Chondrocyte (in vitro differentiated cells): Measurements from ENCODE around the gene FBXO41. TPM values are rescaled to one million over a fixed set of nuclear protein-coding genes. Genes with fewer than 3 reads are reported as not detected.

Experiments used
- DNase-seq: peaks from one replicate; pipeline ENCODE4 v3.0.0; 2021; ENCODE audit warnings: mixed read lengths, low spot score
- H3K27ac Mint-ChIP-seq: one replicate; pipeline ENCODE4 v1.8.0; 2021; ENCODE audit warnings: mild to moderate bottlenecking, moderate library complexity, mixed read lengths; ENCODE audit not compliant: unreplicated experiment
- H3K27me3 Mint-ChIP-seq: 2 replicates; pipeline ENCODE4 v1.8.0; 2021; ENCODE audit warnings: low read depth, mixed read lengths
- H3K36me3 Mint-ChIP-seq: 2 replicates; pipeline ENCODE4 v1.8.0; 2021; ENCODE audit warnings: low read depth, mixed read lengths
- H3K4me1 Mint-ChIP-seq: 2 replicates; pipeline ENCODE4 v1.8.0; 2021; ENCODE audit warnings: low read depth, mild to moderate bottlenecking, mixed read lengths
- H3K4me3 Mint-ChIP-seq: one replicate; pipeline ENCODE4 v1.8.0; 2021; ENCODE audit warnings: mild to moderate bottlenecking, moderate library complexity, mixed read lengths; ENCODE audit not compliant: unreplicated experiment
- H3K9me3 Mint-ChIP-seq: 2 replicates; pipeline ENCODE4 v1.8.0; 2021; ENCODE audit warnings: low read depth, mixed read lengths
- total RNA-seq: library from RNA; stranded (reverse); gene quantifications from 3 replicates; pipeline ENCODE4 v1.2.1, GENCODE V29; 2021
- TF ChIP-seq, protein P1 (sequence below): fragments of 200-600 bp; sonication (generic); IDR thresholded peaks from 2 replicates; pipeline ENCODE4 v1.5.0; 2021; ENCODE audit warnings: antibody characterized with exemption, mild to moderate bottlenecking, moderate library complexity

Gene FBXO41
- total RNA-seq, 1 donor from 2014 or later, result 4.0 TPM

DNA sequence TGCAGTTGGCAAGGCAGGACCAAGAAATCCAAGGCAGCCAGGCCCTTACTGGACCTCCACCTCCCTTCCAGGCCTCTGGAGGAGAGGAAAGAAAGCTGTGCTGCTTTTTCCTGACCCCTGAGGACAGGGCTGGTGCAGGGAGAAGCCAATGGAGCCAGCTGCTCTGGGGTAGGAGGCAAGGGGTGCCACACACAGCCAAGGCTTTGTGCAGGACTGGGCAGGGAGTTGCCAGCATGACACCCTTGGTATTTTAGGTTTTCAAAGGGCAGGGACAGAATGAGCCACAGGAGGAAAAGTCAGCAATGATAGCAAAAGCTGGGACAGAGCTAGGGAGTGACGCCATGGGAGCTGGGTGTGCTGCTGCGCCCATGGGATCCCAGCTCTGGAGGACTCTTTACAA lies 27.3 kb downstream of the FBXO41 start:
- H3K9me3 Mint-ChIP-seq, result no peaks in the 10 kb centered on the region
- TF ChIP-seq, protein P1, sequence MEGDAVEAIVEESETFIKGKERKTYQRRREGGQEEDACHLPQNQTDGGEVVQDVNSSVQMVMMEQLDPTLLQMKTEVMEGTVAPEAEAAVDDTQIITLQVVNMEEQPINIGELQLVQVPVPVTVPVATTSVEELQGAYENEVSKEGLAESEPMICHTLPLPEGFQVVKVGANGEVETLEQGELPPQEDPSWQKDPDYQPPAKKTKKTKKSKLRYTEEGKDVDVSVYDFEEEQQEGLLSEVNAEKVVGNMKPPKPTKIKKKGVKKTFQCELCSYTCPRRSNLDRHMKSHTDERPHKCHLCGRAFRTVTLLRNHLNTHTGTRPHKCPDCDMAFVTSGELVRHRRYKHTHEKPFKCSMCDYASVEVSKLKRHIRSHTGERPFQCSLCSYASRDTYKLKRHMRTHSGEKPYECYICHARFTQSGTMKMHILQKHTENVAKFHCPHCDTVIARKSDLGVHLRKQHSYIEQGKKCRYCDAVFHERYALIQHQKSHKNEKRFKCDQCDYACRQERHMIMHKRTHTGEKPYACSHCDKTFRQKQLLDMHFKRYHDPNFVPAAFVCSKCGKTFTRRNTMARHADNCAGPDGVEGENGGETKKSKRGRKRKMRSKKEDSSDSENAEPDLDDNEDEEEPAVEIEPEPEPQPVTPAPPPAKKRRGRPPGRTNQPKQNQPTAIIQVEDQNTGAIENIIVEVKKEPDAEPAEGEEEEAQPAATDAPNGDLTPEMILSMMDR, result no peak
- H3K4me1 Mint-ChIP-seq, result no peaks in the 10 kb centered on the region
- no peak for DNase-seq
- H3K27ac Mint-ChIP-seq, result peak overlapping the region; percentile 13
- H3K36me3 Mint-ChIP-seq, result peaks cover 7% of the 10 kb centered on the region
- no peaks in the 10 kb centered on the region for H3K27me3 Mint-ChIP-seq
- H3K4me3 Mint-ChIP-seq, result no peak overlapping the region

DNA sequence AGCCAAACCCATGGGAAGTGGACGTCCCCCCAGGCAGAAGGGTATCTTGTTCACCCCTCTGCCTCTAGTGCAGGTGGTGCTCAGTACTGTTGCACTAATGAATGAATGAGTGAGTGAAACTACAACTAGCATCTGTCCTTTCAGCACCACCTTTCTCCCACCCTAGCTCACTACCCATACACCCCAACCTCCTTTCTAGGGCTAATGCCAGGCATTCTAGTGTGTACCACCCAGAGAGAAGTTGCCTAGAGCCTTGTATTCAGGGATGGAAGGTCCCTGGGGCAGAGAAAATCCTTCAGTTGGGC lies 27.7 kb downstream of the FBXO41 start:
- H3K36me3 Mint-ChIP-seq, result peaks cover 7% of the 10 kb centered on the region
- no peaks in the 10 kb centered on the region for H3K9me3 Mint-ChIP-seq
- H3K27ac Mint-ChIP-seq, result no peak overlapping the region
- TF ChIP-seq, protein P1, result no peak
- no peak overlapping the region for H3K4me3 Mint-ChIP-seq
- no peaks in the 10 kb centered on the region for H3K4me1 Mint-ChIP-seq
- DNase-seq, result no peak
- no peaks in the 10 kb centered on the region for H3K27me3 Mint-ChIP-seq

DNA sequence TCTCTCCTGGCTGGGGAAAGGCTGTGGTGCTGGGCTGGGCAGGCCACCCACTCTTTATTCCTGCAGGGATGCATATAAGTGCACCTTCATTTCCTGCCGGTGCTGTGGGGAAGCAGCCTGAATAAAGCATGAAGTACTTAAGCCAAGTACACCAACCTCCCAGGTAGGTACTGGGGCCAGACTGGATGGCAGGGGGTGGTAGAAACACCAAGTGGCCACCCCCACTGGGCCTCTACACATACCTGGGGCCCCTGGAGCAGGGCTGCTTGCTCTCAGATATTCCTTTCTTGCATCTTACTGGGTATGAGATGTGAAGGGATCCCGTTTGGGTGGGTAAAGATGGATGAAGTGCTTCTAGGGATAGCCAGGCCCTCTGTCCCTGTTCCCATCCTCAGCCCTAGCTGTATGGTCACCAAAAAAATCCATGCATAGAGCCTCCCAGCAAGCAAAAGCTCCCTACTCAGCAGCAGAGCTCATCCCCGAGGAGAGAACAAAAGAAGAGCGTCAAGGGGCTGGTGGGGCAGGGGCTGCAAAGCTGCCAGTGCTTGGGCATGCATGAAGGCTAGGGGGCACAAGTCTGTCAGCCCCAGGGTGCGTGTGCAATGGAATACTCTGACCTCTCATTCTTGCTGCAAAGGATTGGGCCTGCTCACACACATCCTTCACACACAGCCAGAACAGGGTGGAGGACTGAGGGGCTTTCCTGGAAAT lies 28.2 kb downstream of the FBXO41 start:
- Mint-ChIP-seq H3K27me3 (no peaks in the 10 kb centered on the region), H3K36me3 (peaks cover 10% of the 10 kb centered on the region), H3K4me3 (no peak overlapping the region), H3K4me1 (no peaks in the 10 kb centered on the region), H3K27ac (no peak overlapping the region), H3K9me3 (no peaks in the 10 kb centered on the region)
- DNase-seq, result no peak
- TF ChIP-seq, protein P1, result no peak

DNA sequence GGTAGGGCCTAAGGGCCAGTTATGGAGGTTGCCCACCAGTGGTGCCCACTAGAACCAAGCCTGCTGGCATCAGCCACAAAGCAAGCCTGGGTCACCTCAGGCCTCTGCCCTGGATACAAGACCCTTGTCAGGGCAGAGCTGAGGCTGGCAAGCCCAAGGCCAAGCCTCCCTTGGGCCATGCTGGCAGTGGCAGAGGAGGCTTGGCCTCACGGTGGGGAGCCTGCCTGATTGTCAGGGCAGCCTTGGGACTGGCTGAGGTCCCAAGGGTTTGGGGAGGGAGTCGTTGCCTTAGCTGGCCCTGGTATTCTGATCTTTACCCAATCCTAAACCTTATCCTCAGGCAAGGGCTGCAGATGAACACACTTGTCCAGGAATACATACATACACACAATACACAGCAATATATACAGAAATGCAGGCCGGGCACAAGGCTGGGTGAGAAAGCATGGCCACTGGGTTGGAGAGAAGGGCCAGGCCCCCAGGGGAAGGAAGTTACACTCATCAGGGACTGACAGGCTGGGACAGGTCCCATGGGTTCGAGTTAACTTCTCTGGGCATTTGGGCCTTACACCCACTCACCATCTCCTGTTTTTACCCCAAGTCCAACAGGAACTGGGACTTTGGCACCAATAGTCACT lies 29.2 kb downstream of the FBXO41 start:
- no peak overlapping the region for H3K27ac Mint-ChIP-seq
- DNase-seq, result no peak
- TF ChIP-seq, protein P1, result no peak
- H3K4me3 Mint-ChIP-seq, result no peak overlapping the region
- H3K27me3 Mint-ChIP-seq, result no peaks in the 10 kb centered on the region
- no peaks in the 10 kb centered on the region for H3K4me1 Mint-ChIP-seq
- peaks cover 17% of the 10 kb centered on the region for H3K36me3 Mint-ChIP-seq
- H3K9me3 Mint-ChIP-seq, result no peaks in the 10 kb centered on the region

DNA sequence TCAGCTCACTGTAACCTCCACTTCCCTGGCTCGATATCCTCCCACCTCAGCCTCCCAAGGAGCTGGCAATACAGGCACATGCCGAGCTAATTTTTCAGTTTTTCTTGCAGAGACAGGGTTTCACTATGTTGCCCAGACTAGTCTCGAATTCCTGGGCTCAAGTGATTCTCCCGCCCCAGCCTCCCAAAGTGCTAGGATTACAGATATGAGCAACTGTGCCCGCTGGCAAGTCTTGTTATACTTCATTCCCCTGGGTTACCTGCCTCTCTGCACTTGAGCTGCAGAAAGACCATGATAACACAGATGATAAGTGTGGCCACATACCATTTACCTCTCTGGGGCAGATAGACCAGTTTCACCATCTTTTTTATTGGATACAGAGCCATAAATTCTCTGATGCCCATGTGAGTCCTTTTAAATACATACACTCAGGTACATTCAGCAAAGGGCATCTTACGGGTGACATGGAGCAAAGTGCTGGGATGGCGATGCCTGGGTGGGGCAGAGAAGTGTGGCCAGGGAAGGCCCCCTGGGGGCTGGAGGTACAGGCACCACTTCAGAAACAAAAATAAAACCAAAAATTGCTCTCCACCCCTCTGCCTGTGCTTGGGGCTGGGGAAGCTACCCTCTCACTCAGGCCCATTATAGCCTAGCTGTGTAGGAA lies 29.8 kb downstream of the FBXO41 start:
- no peak for DNase-seq
- Mint-ChIP-seq H3K4me3 (no peak overlapping the region), H3K27me3 (no peaks in the 10 kb centered on the region), H3K4me1 (no peaks in the 10 kb centered on the region), H3K9me3 (no peaks in the 10 kb centered on the region), H3K36me3 (peaks cover 24% of the 10 kb centered on the region), H3K27ac (no peak overlapping the region)
- TF ChIP-seq, protein P1, result no peak
